ENCODE results near the gene IPO13. TPM values are rescaled to one million over a fixed set of nuclear protein-coding genes. Genes with fewer than 3 reads are reported as not detected.

The IPO13 gene
- total RNA-seq, 2 experiments from 2014 or later = 23.7 to 24.5 TPM

- POLR2A ChIA-PET = interaction anchor here (0.7 to 1.8 kb wide), 2 partner anchors 22 to 23 kb away, joined by 3 to 6 read pairs; partner anchors contain the start of gene IPO13
- no peaks in the 10 kb centered on the region for H3K27me3 Mint-ChIP-seq (ENCODE audit: low read depth)
- peaks cover 23% of the 10 kb centered on the region for H3K36me3 Mint-ChIP-seq (ENCODE audit: low read depth)
- H3K27ac Mint-ChIP-seq = peak within 1 kb of the TSS; percentile 86
- CTCF ChIA-PET = interaction anchor here (0.8 to 1.6 kb wide), 6 partner anchors 21 to 207 kb away, joined by 3 to 4 read pairs (median 4); partner anchors contain the start of gene IPO13
- DNase-seq (peak; percentile 99), ATAC-seq (peak; percentile 90)
- no peaks in the 10 kb centered on the region for H3K9me3 Mint-ChIP-seq (ENCODE audit: insufficient read depth)
- peaks cover 34% of the 10 kb centered on the region for H3K4me1 Mint-ChIP-seq (ENCODE audit: low read depth)
- H3K4me3 Mint-ChIP-seq = peak within 1 kb of the TSS; percentile 97
Observed at GRCh38 chr1:43969746-43970466, 23.2 kb downstream of the IPO13 start, which contains the start of gene DPH2. Gene DPH2, plus strand, starts transcription at chr1:43970010. Its CDS starts 166 bp downstream, at chr1:43970176.

- Mint-ChIP-seq H3K36me3 (ENCODE audit: low read depth) (peaks cover 23% of the 10 kb centered on the region), H3K4me1 (ENCODE audit: low read depth) (peaks cover 34% of the 10 kb centered on the region), H3K27ac (peak overlapping the region; percentile 86), H3K9me3 (ENCODE audit: insufficient read depth) (no peaks in the 10 kb centered on the region), H3K27me3 (ENCODE audit: low read depth) (no peaks in the 10 kb centered on the region), H3K4me3 (peak overlapping the region; percentile 97)
- POLR2A ChIA-PET = interaction anchor here (1.8 kb wide), 1 partner anchor 24 kb away, joined by 6 read pairs; the partner anchor contains the start of gene IPO13
- no peak for ATAC-seq
- no peak for DNase-seq
- CTCF ChIA-PET = interaction anchor here (0.8 to 1.6 kb wide), 4 partner anchors 21 to 35 kb away, joined by 3 to 4 read pairs (median 4); partner anchors contain the start of gene IPO13
Observed at GRCh38 chr1:43970502-43970901, 23.8 kb downstream of the IPO13 start.

GRCh38 chr1:43970911-43971310 is 24.2 kb downstream of the IPO13 start:
- H3K9me3 Mint-ChIP-seq (ENCODE audit: insufficient read depth) = no peaks in the 10 kb centered on the region
- no peak for ATAC-seq
- ChIA-PET CTCF (interaction anchor here (0.8 to 1.6 kb wide), 3 partner anchors 24 to 36 kb away, joined by 3 to 4 read pairs (median 4); partner anchors contain the start of gene IPO13), POLR2A (interaction anchor here (0.6 to 1.8 kb wide), 2 partner anchors 22 to 24 kb away, joined by 3 to 6 read pairs; partner anchors contain the start of gene IPO13)
- DNase-seq = no peak
- H3K36me3 Mint-ChIP-seq (ENCODE audit: low read depth) = peaks cover 25% of the 10 kb centered on the region
- H3K27ac Mint-ChIP-seq = peak overlapping the region; percentile 86
- peaks cover 36% of the 10 kb centered on the region for H3K4me1 Mint-ChIP-seq (ENCODE audit: low read depth)
- no peaks in the 10 kb centered on the region for H3K27me3 Mint-ChIP-seq (ENCODE audit: low read depth)
- peak overlapping the region; percentile 97 for H3K4me3 Mint-ChIP-seq

GRCh38 chr1:43971336-43971980 is 24.7 kb downstream of the IPO13 start:
- no peak for ATAC-seq
- ChIA-PET CTCF (no interaction called here), POLR2A (interaction anchor here (0.6 kb wide), 1 partner anchor 22 kb away, joined by 3 read pairs; no protein-coding TSS in a partner anchor)
- Mint-ChIP-seq H3K9me3 (ENCODE audit: insufficient read depth) (no peaks in the 10 kb centered on the region), H3K27me3 (ENCODE audit: low read depth) (no peaks in the 10 kb centered on the region), H3K36me3 (ENCODE audit: low read depth) (peaks cover 28% of the 10 kb centered on the region), H3K27ac (no peak overlapping the region), H3K4me1 (ENCODE audit: low read depth) (peaks cover 42% of the 10 kb centered on the region), H3K4me3 (peak overlapping the region; percentile 97)
- DNase-seq = no peak

- ATAC-seq (no peak), DNase-seq (no peak)
- Mint-ChIP-seq H3K27ac (peak overlapping the region; percentile 89), H3K27me3 (ENCODE audit: low read depth) (no peaks in the 10 kb centered on the region), H3K4me3 (peak overlapping the region; percentile 89), H3K9me3 (ENCODE audit: insufficient read depth) (no peaks in the 10 kb centered on the region), H3K36me3 (ENCODE audit: low read depth) (peaks cover 44% of the 10 kb centered on the region), H3K4me1 (ENCODE audit: low read depth) (peaks cover 64% of the 10 kb centered on the region)
- CTCF ChIA-PET = interaction anchor here (1.0 to 3.1 kb wide), 3 partner anchors 27 to 62 kb away, joined by 4 to 13 read pairs (median 4); partner anchors contain the start of gene IPO13
- POLR2A ChIA-PET = interaction anchor here (0.8 to 1.4 kb wide), 3 partner anchors 18 to 41 kb away, joined by 3 to 5 read pairs (median 3); no protein-coding TSS in a partner anchor
Observed at GRCh38 chr1:43973981-43974442, 27.3 kb downstream of the IPO13 start.

- H3K9me3 Mint-ChIP-seq (ENCODE audit: insufficient read depth) = no peaks in the 10 kb centered on the region
- H3K36me3 Mint-ChIP-seq (ENCODE audit: low read depth) = peaks cover 44% of the 10 kb centered on the region
- H3K4me3 Mint-ChIP-seq = peak within 1 kb of the TSS; percentile 89
- peak within 1 kb of the TSS; percentile 89 for H3K27ac Mint-ChIP-seq
- POLR2A ChIA-PET = interaction anchor here (0.8 to 1.7 kb wide), 8 partner anchors 8 to 325 kb away, joined by 3 to 6 read pairs (median 4); partner anchors contain the start of gene KDM4A
- CTCF ChIA-PET = interaction anchor here (0.9 to 3.1 kb wide), 10 partner anchors 17 to 210 kb away, joined by 3 to 13 read pairs (median 4); partner anchors contain the start of genes ARTN and IPO13
- DNase-seq = peak; percentile 97
- peak; percentile 77 for ATAC-seq
- H3K4me1 Mint-ChIP-seq (ENCODE audit: low read depth) = peaks cover 58% of the 10 kb centered on the region
- H3K27me3 Mint-ChIP-seq (ENCODE audit: low read depth) = no peaks in the 10 kb centered on the region
Observed at GRCh38 chr1:43974443-43975248, 27.9 kb downstream of the IPO13 start, which contains the start of gene ATP6V0B. Gene ATP6V0B, plus strand, starts transcription at chr1:43974960. Its CDS starts 81 bp downstream, at chr1:43975041.

- Mint-ChIP-seq H3K9me3 (ENCODE audit: insufficient read depth) (no peaks in the 10 kb centered on the region), H3K27me3 (ENCODE audit: low read depth) (no peaks in the 10 kb centered on the region), H3K4me3 (peak overlapping the region; percentile 89), H3K27ac (peak overlapping the region; percentile 89), H3K4me1 (ENCODE audit: low read depth) (peaks cover 59% of the 10 kb centered on the region), H3K36me3 (ENCODE audit: low read depth) (peaks cover 45% of the 10 kb centered on the region)
- ChIA-PET CTCF (interaction anchor here (0.9 to 3.1 kb wide), 9 partner anchors 13 to 211 kb away, joined by 3 to 13 read pairs (median 5); partner anchors contain the start of gene ARTN), POLR2A (interaction anchor here (1.0 to 1.7 kb wide), 8 partner anchors 9 to 326 kb away, joined by 3 to 6 read pairs (median 4); partner anchors contain the start of genes KDM4A and ST3GAL3)
- peak; percentile 11 for ATAC-seq
- DNase-seq = peak; percentile 58
Observed at GRCh38 chr1:43975249-43975961, 28.7 kb downstream of the IPO13 start.

GRCh38 chr1:43976045-43976444 is 29.3 kb downstream of the IPO13 start:
- ATAC-seq (no peak), DNase-seq (no peak)
- H3K36me3 Mint-ChIP-seq (ENCODE audit: low read depth) = peaks cover 45% of the 10 kb centered on the region
- CTCF ChIA-PET = interaction anchor here (0.5 to 3.1 kb wide), 9 partner anchors 13 to 212 kb away, joined by 3 to 13 read pairs (median 5); partner anchors contain the start of gene ARTN
- H3K27ac Mint-ChIP-seq = peak overlapping the region; percentile 89
- peak overlapping the region; percentile 89 for H3K4me3 Mint-ChIP-seq
- no peaks in the 10 kb centered on the region for H3K27me3 Mint-ChIP-seq (ENCODE audit: low read depth)
- POLR2A ChIA-PET = interaction anchor here (1.0 to 1.7 kb wide), 6 partner anchors 9 to 326 kb away, joined by 3 to 6 read pairs (median 4); partner anchors contain the start of genes KDM4A and ST3GAL3
- H3K9me3 Mint-ChIP-seq (ENCODE audit: insufficient read depth) = no peaks in the 10 kb centered on the region
- H3K4me1 Mint-ChIP-seq (ENCODE audit: low read depth) = peaks cover 56% of the 10 kb centered on the region

- ATAC-seq (no peak), DNase-seq (no peak)
- H3K27ac Mint-ChIP-seq = peak overlapping the region; percentile 3
- peaks cover 42% of the 10 kb centered on the region for H3K36me3 Mint-ChIP-seq (ENCODE audit: low read depth)
- H3K9me3 Mint-ChIP-seq (ENCODE audit: insufficient read depth) = no peaks in the 10 kb centered on the region
- ChIA-PET CTCF (interaction anchor here (1.3 to 3.1 kb wide), 4 partner anchors 12 to 59 kb away, joined by 4 to 13 read pairs (median 8); no protein-coding TSS in a partner anchor), POLR2A (interaction anchor here (1.0 to 1.7 kb wide), 2 partner anchors 270 to 327 kb away, joined by 3 to 4 read pairs; partner anchors contain the start of genes KDM4A and ST3GAL3)
- H3K4me1 Mint-ChIP-seq (ENCODE audit: low read depth) = peaks cover 53% of the 10 kb centered on the region
- no peaks in the 10 kb centered on the region for H3K27me3 Mint-ChIP-seq (ENCODE audit: low read depth)
- peak overlapping the region; percentile 89 for H3K4me3 Mint-ChIP-seq
Observed at GRCh38 chr1:43976890-43977289, 30.1 kb downstream of the IPO13 start.
